Esophagus squamous epithelium (tissue), 5 donors: ENCODE data around the gene OBSCN. TPM values are rescaled to one million over a fixed set of nuclear protein-coding genes. Genes with fewer than 3 reads are reported as not detected.

ENCODE experiments used
- DNase-seq: peaks from one replicate; lab custom pipeline; 2025; lab: John Stamatoyannopoulos, UW
- H3K27ac ChIP-seq, 4 donors: fragments of 200-600 bp; sonication (generic); one replicate each; pipeline ENCODE4 v1.5.1; 2016 to 2019; ENCODE audit warnings: mild to moderate bottlenecking in 1 of 4
- H3K27me3 ChIP-seq, 4 donors: fragments of 200-600 bp; sonication (generic); 1 replicate in 3 of 4; 2 replicates in 1 of 4; pipeline versions ENCODE4 v1.5.1 to v1.6.0; 2017 to 2021; ENCODE audit warnings: antibody characterized with exemption in 1 of 4
- H3K36me3 ChIP-seq, 3 donors: fragments of 200-600 bp; sonication (generic); one replicate each; pipeline ENCODE4 v1.5.1; 2016 to 2019
- H3K4me1 ChIP-seq, 3 donors: fragments of 200-600 bp; sonication (generic); one replicate each; pipeline ENCODE4 v1.5.1; 2017 to 2019
- H3K4me3 ChIP-seq, 4 donors: fragments of 200-600 bp; sonication (generic); 1 replicate in 3 of 4; 2 replicates in 1 of 4; pipeline ENCODE4 v1.5.1; 2016 to 2019; ENCODE audit warnings: mild to moderate bottlenecking in 2 of 4, moderate library complexity in 1 of 4
- H3K9me3 ChIP-seq, 3 donors: fragments of 200-600 bp; sonication (generic); one replicate each; pipeline ENCODE4 v1.5.1; 2016 to 2019
- POLR2A ChIP-seq, 4 donors: fragments of 450-650 bp; IDR thresholded peaks; one replicate each; pipeline ENCODE4 v1.6.1; 2017; ENCODE audit warnings: antibody characterized with exemption in 4 of 4, mild to moderate bottlenecking in 4 of 4, moderate library complexity in 3 of 4
- WGBS, 2 donors: methylation state at CpG; one replicate each; pipeline ENCODE4 v1.1.5; 2018; 5-methylcytosine and 5-hydroxymethylcytosine counted together
- intact Hi-C: fragments of 100-400 bp; cut with DNase I; formaldehyde crosslinking; loops from one replicate; pipeline ENCODE4 v1.15.0; 2022
- total RNA-seq, 4 donors: library from RNA; depleted of rRNA; stranded (reverse); fragments of >200 nt; gene quantifications; one replicate each; pipeline ENCODE4 v1.1.0, GENCODE V29; 2016
- TF ChIP-seq, protein P1 (sequence below), 6 experiments: fragments of 450-650 bp in 4 of 6; fragments of 200-600 bp in 2 of 6; sonication (generic) in 2 of 6; IDR thresholded peaks; one replicate each; pipeline ENCODE4 v1.5.1; 2016 to 2019; ENCODE audit warnings: antibody characterized with exemption in 6 of 6, mild to moderate bottlenecking in 4 of 6, moderate library complexity in 4 of 6
- donor health status: DM: yes; HTN: yes; CAD: no.

The OBSCN gene
- total RNA-seq, 4 donors from 2014 or later: 4.0 to 53.2 (median 13.8) TPM

GRCh38 chr1:228214921-228215662, 7.2 kb downstream of the OBSCN start:
- no peak for DNase-seq
- no peak overlapping the region for H3K27ac ChIP-seq
- TF ChIP-seq POLR2A (IDR thresholded peaks at IDR 0.05): no peak
- TF ChIP-seq, protein P1, sequence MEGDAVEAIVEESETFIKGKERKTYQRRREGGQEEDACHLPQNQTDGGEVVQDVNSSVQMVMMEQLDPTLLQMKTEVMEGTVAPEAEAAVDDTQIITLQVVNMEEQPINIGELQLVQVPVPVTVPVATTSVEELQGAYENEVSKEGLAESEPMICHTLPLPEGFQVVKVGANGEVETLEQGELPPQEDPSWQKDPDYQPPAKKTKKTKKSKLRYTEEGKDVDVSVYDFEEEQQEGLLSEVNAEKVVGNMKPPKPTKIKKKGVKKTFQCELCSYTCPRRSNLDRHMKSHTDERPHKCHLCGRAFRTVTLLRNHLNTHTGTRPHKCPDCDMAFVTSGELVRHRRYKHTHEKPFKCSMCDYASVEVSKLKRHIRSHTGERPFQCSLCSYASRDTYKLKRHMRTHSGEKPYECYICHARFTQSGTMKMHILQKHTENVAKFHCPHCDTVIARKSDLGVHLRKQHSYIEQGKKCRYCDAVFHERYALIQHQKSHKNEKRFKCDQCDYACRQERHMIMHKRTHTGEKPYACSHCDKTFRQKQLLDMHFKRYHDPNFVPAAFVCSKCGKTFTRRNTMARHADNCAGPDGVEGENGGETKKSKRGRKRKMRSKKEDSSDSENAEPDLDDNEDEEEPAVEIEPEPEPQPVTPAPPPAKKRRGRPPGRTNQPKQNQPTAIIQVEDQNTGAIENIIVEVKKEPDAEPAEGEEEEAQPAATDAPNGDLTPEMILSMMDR (IDR thresholded peaks at IDR 0.05): no peak
- peaks cover 6 to 41% (median 18%) of the 10 kb centered on the region in 3 donors for H3K4me1 ChIP-seq
- peaks cover 0 to 35% (median 0%) of the 10 kb centered on the region in 3 donors for H3K36me3 ChIP-seq
- 93 to 100% methylated on average over 2 to 10 of the region's 23 CpGs for WGBS, 2 donors
- intact Hi-C loops: no loop called here
- H3K27me3 ChIP-seq: peaks cover 0 to 21% (median 0%) of the 10 kb centered on the region in 4 donors
- H3K9me3 ChIP-seq: no peaks in the 10 kb centered on the region
- H3K4me3 ChIP-seq: no peak overlapping the region

DNA sequence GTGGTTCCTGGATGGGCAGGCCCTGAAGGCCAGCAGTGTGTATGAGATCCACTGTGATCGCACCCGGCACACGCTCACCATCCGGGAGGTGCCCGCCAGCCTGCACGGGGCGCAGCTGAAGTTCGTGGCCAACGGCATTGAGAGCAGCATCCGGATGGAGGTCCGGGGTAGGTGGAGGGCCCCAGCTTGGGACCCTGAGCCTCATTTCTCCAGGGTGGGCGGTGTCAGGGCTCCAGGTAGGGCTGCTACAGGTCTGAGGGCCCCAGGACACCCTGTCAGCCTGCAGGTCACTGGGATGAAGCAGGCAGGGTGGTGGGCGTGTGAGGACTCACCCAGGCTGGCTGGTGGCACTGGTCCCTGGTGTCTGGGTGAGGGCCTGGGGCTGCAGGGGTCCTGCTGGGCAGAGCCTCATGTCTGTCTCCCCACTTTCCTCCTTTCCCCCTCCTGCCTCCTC, 7.8 kb downstream of the OBSCN start:
- no peak for DNase-seq
- Histone ChIP-seq H3K9me3 (no peaks in the 10 kb centered on the region), H3K4me1 (peaks cover 6 to 36% (median 18%) of the 10 kb centered on the region in 3 donors), H3K27ac (no peak overlapping the region), H3K27me3 (peaks cover 0 to 21% (median 0%) of the 10 kb centered on the region in 4 donors), H3K36me3 (peaks cover 0 to 40% (median 0%) of the 10 kb centered on the region in 3 donors), H3K4me3 (no peak overlapping the region)
- TF ChIP-seq, protein P1 (IDR thresholded peaks at IDR 0.05): no peak
- TF ChIP-seq POLR2A (IDR thresholded peaks at IDR 0.05): no peak
- 90 to 100% methylated on average over 1 to 6 of the region's 13 CpGs for WGBS, 2 donors
- intact Hi-C loops: no loop called here

DNA sequence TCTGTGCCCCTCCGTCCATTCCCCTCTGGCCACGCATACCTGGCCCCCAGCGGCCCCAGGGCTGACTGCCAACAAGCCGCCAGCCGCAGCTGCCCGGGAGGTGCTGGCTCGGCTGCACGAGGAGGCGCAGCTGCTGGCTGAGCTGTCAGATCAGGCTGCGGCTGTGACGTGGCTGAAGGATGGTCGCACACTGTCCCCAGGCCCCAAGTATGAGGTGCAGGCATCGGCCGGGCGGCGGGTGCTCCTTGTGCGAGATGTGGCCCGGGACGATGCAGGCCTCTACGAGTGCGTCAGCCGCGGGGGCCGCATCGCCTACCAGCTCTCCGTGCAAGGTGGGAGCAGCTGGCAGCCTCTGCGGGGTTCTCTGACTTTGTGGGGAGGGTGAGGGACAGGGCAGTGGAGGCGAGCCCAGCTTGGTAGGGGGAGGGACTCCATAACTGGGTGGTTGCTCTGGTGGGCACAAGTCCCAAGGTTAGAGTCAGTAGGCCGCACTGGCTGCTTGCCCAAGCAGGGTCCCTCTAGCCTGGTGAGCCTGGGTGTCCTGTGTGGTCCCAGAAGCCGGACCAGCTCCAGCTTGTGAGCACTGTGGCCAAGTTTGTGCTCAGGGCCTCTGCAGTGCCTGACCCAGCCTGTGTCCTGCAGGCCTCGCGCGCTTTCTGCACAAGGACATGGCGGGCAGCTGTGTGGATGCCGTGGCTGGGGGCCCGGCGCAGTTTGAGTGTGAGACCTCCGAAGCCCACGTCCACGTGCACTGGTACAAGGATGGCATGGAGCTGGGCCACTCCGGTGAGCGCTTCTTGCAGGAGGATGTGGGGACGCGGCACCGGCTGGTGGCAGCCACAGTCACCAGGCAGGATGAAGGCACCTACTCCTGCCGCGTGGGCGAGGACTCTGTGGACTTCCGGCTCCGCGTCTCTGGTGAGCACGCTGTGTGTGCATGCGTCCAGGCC, 8.8 kb downstream of the OBSCN start:
- no peak overlapping the region for H3K4me3 ChIP-seq
- H3K4me1 ChIP-seq: peaks cover 6 to 36% (median 18%) of the 10 kb centered on the region in 3 donors
- H3K27me3 ChIP-seq: peaks cover 0 to 17% (median 0%) of the 10 kb centered on the region in 4 donors
- H3K9me3 ChIP-seq: no peaks in the 10 kb centered on the region
- DNase-seq: no peak
- 67 to 94% methylated on average over 9 to 19 of the region's 53 CpGs for WGBS, 2 donors
- no peak overlapping the region for H3K27ac ChIP-seq
- intact Hi-C loops: no loop called here
- peaks cover 0 to 40% (median 0%) of the 10 kb centered on the region in 3 donors for H3K36me3 ChIP-seq
- no peak for TF ChIP-seq POLR2A (IDR thresholded peaks at IDR 0.05)
- TF ChIP-seq, protein P1 (IDR thresholded peaks at IDR 0.05): no peak

GRCh38 chr1:228217551-228218344, 9.9 kb downstream of the OBSCN start:
- 79 to 82% methylated on average over 13 to 14 of the region's 14 CpGs for WGBS, 2 donors
- Histone ChIP-seq H3K36me3 (peaks cover 0 to 40% (median 0%) of the 10 kb centered on the region in 3 donors), H3K4me1 (peaks cover 3 to 31% (median 16%) of the 10 kb centered on the region in 3 donors), H3K9me3 (no peaks in the 10 kb centered on the region), H3K27ac (no peak overlapping the region), H3K4me3 (no peak overlapping the region), H3K27me3 (peaks cover 0 to 6% (median 0%) of the 10 kb centered on the region in 4 donors)
- no peak for DNase-seq
- TF ChIP-seq, protein P1 (IDR thresholded peaks at IDR 0.05): no peak
- no peak for TF ChIP-seq POLR2A (IDR thresholded peaks at IDR 0.05)
- intact Hi-C loops: no loop called here
